ENCODE measurements around the gene HGFAC. TPM values are rescaled to one million over a fixed set of nuclear protein-coding genes. Genes with fewer than 3 reads are reported as not detected.

Gene HGFAC
- total RNA-seq, 1 donor from 2014 or later = not detected

GRCh38 chr4:3475713-3476260, 34.0 kb downstream of the HGFAC start:
- Histone ChIP-seq H3K9me3 (no peaks in the 10 kb centered on the region), H3K4me3 (no peak overlapping the region), H3K4me1 (no peaks in the 10 kb centered on the region), H3K27ac (no peak overlapping the region), H3K36me3 (no peaks in the 10 kb centered on the region), H3K27me3 (no peaks in the 10 kb centered on the region)
- DNase-seq (ENCODE audit: extremely low spot score in 2 of 2) = no peak
- TF ChIP-seq, protein P1, sequence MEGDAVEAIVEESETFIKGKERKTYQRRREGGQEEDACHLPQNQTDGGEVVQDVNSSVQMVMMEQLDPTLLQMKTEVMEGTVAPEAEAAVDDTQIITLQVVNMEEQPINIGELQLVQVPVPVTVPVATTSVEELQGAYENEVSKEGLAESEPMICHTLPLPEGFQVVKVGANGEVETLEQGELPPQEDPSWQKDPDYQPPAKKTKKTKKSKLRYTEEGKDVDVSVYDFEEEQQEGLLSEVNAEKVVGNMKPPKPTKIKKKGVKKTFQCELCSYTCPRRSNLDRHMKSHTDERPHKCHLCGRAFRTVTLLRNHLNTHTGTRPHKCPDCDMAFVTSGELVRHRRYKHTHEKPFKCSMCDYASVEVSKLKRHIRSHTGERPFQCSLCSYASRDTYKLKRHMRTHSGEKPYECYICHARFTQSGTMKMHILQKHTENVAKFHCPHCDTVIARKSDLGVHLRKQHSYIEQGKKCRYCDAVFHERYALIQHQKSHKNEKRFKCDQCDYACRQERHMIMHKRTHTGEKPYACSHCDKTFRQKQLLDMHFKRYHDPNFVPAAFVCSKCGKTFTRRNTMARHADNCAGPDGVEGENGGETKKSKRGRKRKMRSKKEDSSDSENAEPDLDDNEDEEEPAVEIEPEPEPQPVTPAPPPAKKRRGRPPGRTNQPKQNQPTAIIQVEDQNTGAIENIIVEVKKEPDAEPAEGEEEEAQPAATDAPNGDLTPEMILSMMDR (IDR thresholded peaks at IDR 0.05) = no peak
- TF ChIP-seq POLR2AphosphoS5 (IDR thresholded peaks at IDR 0.05; ENCODE audit: insufficient read depth in 1 of 2, low read depth in 1 of 2) = no peak
- no peak for TF ChIP-seq POLR2A (IDR thresholded peaks at IDR 0.05)
- intact Hi-C loops (cut with DNase I) = no loop called here

GRCh38 chr4:3476341-3476747, 34.6 kb downstream of the HGFAC start:
- Histone ChIP-seq H3K36me3 (no peaks in the 10 kb centered on the region), H3K4me1 (no peaks in the 10 kb centered on the region), H3K27ac (no peak overlapping the region), H3K27me3 (no peaks in the 10 kb centered on the region), H3K4me3 (no peak overlapping the region), H3K9me3 (no peaks in the 10 kb centered on the region)
- TF ChIP-seq POLR2A (IDR thresholded peaks at IDR 0.05) (no peak), POLR2AphosphoS5 (IDR thresholded peaks at IDR 0.05; ENCODE audit: insufficient read depth in 1 of 2, low read depth in 1 of 2) (no peak)
- TF ChIP-seq, protein P1 (IDR thresholded peaks at IDR 0.05) = no peak
- no peak for DNase-seq (ENCODE audit: extremely low spot score in 2 of 2)
- intact Hi-C loops (cut with DNase I) = no loop called here

GRCh38 chr4:3476936-3477749, 35.4 kb downstream of the HGFAC start:
- no peaks in the 10 kb centered on the region for H3K36me3 ChIP-seq
- TF ChIP-seq, protein P1 (IDR thresholded peaks at IDR 0.05) = no peak
- TF ChIP-seq POLR2A (IDR thresholded peaks at IDR 0.05) = no peak
- no peak for TF ChIP-seq POLR2AphosphoS5 (IDR thresholded peaks at IDR 0.05; ENCODE audit: insufficient read depth in 1 of 2, low read depth in 1 of 2)
- H3K4me1 ChIP-seq = no peaks in the 10 kb centered on the region
- H3K27ac ChIP-seq = no peak overlapping the region
- H3K9me3 ChIP-seq = no peaks in the 10 kb centered on the region
- H3K4me3 ChIP-seq = no peak overlapping the region
- no peak for DNase-seq (ENCODE audit: extremely low spot score in 2 of 2)
- intact Hi-C loops (cut with DNase I) = no loop called here
- no peaks in the 10 kb centered on the region for H3K27me3 ChIP-seq

DNA sequence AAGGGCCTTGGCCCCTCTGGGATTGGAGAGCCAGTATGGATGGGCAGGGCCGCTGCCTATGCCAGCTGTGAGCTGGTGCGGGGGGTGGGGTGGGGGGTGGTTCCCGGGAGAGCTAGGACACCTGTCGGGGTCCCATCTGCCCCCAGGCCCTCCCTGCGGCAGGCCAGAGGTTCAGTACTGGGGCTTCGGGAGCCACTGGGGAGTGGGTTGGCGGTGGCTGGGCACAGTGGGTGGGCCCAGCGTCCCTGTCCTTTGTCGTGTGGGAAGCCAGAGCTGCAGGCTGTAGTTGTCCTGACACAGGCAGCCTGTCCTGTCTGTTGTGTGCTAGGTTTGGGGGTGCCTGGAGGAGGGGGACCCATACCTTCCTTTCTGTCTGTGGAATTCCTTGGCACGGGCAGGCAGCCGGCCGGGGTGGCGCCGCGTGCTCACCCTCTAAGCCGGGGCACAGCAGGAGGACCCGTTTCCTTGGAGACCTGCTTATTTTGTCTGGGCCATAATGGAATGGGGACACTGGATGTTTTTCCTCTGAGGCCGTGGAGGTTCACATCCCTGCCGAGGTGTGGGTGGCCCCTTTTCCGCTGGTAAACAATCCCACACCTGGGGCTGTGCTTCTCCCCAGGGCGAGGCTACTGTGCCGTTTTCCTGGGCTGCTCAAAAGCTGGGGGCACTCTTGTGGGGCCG, 36.1 kb downstream of the HGFAC start:
- TF ChIP-seq, protein P1 (IDR thresholded peaks at IDR 0.05) = no peak
- TF ChIP-seq POLR2A (IDR thresholded peaks at IDR 0.05) (no peak), POLR2AphosphoS5 (IDR thresholded peaks at IDR 0.05; ENCODE audit: insufficient read depth in 1 of 2, low read depth in 1 of 2) (no peak)
- intact Hi-C loops (cut with DNase I) = no loop called here
- H3K27me3 ChIP-seq = no peaks in the 10 kb centered on the region

More for the DNA sequence above, 36.1 kb downstream of the HGFAC start:
- H3K27ac ChIP-seq = no peak overlapping the region
- no peak overlapping the region for H3K4me3 ChIP-seq
- no peaks in the 10 kb centered on the region for H3K36me3 ChIP-seq
- H3K9me3 ChIP-seq = no peaks in the 10 kb centered on the region
- no peak for DNase-seq (ENCODE audit: extremely low spot score in 2 of 2)
- no peaks in the 10 kb centered on the region for H3K4me1 ChIP-seq
